ENCODE results near the gene SFT2D3.

SFT2D3 gene

DNA sequence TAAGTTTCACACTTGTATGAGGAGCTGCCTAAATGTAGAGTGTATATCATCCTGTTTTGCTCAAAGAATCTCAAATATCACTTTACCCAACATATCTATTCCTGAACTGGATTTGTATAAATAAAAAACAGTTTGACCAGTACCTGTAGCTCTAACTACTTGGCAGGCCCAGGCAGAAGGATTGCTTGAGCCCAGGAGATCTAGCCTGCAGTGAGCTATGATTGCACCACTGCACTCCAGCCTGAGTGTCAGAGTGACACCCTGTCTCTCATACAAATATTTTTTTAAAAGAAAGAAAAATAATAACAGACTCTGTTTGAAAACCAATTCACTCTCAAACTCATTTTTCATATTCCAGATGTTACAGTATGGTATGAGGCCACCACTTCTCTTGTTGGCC, 18.2 kb upstream of the SFT2D3 start:
- DNase-seq: no peak

DNA sequence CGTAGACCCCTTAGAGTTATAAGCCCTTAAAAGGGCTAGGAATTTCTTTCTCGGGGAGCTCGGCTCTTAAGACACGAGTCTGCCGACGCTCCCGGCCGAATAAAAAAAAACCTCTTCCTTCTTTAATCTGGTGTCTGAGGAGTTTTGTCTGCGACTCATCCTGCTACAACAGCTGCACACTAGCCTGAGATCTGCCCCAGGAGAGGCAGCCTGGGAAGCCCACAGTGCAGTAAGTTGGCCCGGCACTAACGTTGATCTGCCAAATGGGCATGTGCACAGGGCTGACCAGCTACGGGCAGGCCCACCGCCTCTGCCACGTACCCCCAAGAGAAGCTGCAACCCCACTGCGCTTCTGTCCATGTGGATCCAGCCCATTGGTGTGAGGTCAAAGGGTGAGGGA, 17.5 kb upstream of the SFT2D3 start:
- DNase-seq: no peak

DNA sequence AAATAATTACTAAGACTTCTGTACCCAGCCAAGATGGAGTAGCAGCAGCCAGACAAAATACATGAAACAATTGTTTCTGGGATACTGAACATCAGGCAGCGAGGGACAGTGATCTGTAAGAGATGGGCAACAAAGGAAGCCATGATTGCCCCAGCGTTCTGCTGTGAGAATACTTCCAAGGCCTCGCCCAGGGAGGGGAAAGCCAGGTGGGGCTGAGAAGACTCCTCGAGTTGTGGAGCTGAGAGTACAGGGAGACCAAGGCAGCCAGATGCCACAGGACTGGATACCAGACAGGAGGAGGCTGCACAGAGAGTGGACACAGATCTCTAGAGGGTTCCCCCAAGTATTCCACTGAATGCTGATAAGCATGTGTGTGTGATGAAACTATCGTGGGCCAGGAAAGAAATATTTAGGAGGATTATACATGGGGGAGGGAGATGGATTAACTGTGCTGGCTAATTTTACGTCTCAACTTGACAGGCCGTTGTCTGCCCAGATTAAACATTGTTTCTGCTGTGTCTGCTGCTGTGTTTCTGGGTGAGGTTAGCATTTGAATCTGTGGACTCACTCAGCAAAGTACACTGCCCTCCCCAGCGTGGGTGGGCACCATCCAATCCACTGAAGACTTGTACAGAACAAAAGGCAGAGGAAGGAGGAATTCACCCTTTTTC, 15.8 kb upstream of the SFT2D3 start:
- DNase-seq: no peak

DNA sequence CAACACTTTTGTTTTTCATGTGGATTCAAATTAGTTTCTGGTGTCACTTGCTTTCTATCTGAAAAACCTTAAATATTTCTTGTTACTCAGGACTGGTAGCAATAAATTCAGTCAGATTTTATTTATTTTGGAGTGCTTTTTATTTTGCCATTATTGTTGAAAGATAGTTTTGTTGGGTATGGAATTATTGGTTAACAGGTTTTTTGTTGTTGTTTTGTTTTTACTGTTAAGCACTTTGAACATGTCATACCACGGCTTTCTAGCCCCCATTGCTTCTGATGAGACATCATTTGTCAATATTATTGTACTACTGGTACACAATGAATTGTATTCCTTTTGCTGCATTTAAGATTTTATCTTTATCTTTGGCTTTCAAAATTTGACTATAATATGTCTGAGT, 12.9 kb upstream of the SFT2D3 start:
- DNase-seq: no peak

DNA sequence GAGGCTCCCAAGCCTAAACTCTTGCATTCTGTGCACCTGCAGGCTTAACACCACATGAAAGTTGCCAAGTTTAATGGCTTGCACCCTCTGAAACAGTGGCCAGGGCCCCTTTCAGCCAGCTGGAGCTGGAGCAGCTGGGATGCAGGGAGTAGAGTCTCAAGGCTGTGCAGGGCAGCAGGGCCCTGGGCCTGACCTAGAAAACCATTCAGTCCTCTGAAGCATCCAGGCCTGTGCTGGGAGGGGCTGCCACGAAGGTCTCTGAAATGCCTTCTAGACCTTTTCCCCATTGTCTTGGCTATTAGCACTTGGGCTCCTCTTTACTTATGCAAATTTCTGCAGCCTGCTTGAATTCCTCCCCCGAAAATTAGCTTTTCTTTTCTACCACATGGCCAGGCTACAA, 10.6 kb upstream of the SFT2D3 start:
- no peak for DNase-seq

DNA sequence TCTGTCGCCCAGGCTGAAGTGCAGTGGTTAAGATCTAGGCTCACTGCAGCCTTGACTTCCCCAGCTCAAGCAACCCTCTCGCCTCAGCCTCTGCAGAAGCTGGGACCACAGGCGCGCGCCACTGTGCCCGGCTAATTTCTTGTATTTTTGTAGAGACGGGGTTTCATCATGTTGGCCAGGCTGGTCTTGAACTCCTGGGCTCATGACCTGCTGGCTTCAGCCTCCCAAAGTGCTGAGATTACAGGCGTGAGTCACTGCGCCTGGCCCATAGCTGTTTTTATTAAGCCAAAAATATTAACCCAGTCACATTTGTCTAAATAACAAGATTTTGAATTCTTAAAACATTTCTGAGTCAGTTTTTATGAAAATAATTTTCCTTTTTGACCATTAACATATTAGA, 6.3 kb upstream of the SFT2D3 start:
- DNase-seq: no peak

DNA sequence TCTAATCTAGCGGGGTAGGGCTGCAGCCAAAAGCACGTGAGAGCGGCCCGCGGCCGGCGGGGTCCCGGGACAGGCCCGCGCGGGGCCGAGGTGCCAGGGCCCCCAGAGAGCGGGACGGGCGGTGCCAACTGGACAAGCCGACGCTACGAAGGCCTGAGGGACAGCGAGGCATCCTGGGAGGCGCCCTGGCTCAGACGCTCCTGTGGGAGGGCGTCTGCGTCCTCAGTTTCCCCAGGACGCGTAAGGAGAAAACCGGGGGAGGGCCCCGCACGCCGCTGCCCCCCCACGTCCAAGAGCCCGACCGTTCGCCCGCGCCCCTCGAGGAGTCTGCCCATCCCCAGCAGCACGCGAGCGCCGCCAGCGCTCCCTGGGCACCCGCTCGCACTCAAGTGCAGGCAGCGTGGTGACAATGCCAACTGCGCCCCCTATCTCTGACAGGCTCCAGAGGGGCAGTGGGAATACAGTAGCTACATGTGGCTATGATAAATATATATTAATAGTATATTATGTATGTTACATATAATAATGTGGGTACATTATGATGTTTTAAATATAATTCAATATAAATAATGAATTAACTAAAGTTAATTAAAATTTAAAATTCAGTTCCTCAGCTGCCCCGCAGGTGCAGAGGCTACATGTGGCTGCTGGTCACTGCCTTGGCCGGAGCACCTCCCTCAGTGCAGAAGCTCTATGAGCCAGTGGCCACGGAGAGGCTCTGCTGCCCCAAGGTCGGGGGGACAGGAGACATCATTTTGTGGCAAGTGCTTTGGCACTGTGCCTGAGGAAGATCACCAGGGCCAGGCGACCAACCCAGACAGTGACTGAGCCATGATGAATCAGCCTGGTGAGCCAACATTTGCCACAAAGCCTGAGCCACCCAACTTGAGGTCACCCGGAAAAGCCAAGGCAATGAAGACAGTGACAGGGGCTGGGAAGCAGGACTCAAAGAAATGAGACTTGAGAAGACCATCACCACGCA, 5.5 kb upstream of the SFT2D3 start:
- DNase-seq: no peak

DNA sequence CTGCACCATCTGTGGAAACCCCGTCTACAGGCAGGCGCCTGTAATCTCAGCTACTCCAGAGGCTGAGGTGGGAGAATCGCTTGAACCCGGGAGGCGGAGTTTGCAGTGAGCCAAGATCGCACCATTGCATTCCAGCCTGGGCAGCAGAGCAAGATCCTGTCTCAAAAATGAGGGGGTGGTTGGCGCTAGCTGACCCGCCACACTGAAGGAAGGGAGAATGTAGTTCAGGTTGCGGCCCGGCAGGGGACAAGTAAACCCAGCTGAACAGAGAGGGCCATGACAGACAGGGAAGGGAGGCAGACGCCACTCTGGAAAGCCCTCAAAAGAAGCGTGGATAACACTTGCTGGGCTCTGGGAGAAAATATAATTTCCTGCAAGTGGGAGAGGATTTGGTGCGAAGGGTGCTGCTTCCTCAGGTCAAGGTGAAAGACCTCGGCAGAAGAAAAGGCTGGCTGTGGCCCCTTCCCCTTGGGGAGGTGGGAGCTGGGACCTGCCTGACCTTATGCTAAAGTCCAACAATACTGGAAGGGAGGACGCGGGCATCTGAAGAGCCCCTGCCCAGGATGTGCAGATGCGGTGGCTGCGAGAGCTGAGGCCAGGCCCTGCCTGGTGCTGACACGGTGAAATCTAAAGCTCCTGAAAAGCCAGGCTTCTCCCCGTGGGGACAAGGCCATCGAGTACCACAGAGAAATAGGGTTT, 3.7 kb upstream of the SFT2D3 start:
- DNase-seq: no peak

DNA sequence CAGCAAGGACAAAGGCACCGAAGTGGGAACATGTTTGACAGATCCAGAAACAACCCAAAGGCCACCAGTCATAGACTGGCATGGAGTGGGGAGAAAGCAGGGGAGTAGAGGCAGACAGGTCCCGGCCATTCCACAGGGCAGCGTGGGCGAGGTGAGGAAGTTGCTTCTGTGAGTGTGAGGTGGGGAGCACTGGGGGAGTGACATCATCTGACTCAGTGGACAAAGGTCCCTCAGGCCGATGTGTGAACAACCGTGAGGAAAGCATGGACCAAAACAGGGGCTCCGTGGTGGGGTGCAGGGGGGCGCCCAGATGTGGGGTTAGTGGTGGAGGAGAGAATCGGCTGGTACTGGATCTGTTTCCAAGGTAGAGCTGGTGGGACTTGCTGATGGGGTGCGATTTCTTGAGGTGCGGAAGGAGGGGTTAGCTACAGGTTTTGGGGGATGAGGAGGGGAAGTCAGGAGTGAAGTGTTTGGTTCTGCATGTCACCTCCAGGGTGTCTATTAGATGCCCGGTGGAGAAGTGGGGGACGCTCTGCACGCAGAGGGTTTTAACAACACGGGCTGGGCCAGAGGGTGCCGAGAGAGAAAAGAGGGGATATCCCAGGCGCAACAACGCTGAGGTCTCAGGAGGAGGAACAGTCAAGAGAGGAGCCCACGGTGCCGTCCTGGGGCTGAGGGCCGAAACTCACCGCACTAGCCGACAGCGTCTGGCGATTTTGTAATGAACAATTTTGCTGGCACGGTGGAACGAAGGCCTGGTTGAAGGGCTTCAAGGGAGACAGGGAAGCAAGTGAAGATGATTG, 2.5 kb upstream of the SFT2D3 start:
- no peak for DNase-seq

DNA sequence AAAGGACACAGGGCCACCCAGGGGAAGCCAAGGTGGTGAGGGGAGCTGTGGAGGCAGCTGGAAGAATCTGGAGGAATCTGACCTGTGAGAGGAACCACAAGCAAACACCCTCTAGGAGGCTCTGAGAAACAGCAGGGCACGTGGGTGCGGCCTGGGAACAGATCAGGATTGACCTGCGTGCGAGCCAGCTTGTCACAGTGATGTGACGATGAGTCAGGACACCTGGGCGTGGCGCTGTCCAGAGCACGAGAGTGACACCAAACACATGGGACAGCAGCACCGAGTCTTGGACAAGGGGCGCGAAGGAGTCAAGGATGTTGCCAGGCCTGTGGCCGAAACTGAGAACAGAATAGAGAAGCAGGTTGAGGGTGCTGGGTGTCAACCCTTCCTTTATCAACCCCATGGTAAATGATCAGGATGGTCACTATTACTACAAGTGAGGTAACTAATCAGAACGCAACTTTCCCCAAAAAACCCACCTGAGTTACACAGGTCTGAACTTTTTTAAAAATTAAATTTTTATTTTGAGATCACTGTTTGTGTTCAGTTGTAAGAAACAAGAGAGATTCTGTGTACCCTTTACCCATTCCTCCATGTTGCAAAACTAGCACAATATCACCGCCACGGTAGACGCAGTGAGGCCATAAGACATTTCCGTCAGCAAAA, 637 bp upstream of the SFT2D3 start:
- DNase-seq: peak; percentile 69

DNA sequence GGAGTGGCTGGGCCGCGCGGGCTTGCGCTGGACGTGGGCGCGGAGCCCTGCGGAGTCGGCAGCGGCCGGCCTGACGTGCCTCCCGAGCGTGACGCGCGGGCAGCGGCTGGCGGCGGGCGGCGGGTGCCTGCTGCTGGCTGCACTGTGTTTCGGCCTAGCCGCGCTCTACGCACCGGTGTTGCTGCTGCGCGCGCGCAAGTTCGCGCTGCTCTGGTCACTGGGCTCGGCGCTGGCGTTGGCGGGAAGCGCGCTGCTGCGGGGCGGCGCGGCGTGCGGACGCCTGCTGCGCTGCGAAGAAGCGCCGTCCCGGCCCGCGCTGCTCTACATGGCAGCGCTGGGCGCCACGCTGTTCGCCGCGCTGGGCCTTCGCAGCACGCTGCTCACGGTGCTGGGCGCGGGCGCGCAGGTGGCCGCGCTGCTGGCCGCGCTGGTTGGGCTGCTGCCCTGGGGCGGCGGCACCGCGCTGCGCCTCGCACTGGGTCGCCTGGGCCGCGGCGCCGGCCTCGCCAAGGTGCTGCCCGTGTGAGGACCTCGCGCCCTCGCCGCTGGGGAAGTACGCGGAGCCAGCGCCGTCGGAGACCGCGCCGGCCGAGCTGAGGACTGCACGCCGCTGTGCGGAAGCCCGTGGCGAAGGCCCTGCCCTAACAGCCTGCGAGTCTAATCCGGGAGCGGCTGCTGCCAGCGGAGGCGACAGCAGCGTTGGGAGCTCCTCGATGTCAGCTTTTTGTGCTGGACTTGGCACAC, 526 bp downstream of the SFT2D3 start:
- DNase-seq: peak; percentile 12

DNA sequence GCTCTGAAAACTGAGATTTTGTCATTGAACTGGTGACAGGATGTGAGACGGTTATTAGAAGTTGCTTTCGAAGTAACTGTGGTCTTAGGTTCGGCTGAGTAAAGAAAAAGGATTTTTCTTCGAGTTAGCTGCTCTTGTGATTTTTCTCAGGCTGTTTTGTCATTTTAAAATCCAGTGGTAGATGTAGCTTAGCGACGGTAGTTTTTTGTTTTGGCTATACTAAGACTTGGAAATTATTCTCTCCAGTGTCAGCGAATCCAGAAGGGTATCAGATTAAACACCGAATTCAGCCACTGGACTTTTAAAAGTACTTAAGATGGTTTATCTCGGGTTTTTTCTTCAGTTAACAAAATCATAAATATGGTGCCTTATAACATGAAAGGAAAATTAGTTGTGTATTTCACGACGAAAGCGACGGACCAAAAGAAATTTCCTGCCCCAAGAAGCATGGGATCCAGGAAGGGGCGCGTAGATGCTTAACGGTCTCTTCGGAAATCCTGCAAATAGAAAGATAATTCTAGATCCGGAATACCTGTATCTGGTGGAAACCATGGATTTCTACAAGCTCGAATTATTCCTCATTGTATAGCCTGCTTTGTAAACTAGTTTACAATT, 1.2 kb downstream of the SFT2D3 start:
- no peak for DNase-seq

DNA sequence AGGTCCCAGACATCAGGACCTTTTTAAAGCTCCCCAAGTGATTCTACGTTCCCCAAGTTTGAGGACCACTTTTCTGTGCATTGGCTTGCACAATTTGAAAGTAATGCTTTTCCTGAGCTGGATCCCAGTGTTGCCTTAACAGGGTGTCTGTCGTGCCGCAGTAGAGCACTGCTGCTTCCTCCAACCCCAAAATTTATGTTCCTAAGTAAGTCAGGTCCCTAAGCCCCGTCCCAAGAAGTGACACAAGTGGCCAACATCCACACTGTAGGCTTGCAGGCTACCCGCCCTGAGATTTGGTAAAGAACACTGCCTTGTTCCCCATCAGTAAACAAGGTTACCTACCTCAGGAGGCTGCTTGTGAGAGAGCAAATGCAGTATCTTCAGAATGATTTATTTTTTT, 2.0 kb downstream of the SFT2D3 start:
- DNase-seq: no peak

DNA sequence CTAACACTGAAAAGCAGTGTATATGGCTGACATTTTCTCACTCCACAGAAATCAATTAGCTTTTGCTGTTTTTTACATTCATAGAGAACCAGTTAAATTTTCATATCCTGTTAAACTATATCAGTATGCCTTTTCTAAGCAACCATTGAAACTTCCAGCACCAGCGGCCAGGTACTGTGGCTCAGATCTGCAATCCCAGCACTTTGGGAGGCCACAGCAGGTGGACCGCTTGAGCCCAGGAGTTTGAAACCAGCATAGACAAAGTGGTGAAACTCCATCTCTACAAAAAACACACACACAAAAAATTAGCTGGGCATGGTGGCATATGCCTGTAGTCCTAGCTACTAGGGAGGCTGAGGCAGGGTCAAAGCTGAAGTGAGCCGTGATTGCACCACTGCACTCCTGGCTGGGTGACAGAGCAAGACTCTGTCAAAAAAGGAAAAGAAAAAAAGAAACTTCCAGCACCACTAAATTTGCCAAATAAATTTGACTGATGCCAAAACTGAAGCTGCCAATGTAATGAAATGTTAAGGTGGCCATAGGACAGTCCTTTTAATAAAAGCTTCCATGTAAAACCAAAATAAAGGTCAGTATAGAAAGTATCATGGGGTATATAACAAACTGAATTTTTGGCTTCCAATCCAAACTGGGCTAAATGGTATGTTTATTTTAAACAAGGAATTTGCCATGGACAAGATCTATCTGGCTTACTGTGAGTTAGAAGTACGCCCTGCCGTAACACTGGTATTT, 3.5 kb downstream of the SFT2D3 start:
- DNase-seq: no peak

DNA sequence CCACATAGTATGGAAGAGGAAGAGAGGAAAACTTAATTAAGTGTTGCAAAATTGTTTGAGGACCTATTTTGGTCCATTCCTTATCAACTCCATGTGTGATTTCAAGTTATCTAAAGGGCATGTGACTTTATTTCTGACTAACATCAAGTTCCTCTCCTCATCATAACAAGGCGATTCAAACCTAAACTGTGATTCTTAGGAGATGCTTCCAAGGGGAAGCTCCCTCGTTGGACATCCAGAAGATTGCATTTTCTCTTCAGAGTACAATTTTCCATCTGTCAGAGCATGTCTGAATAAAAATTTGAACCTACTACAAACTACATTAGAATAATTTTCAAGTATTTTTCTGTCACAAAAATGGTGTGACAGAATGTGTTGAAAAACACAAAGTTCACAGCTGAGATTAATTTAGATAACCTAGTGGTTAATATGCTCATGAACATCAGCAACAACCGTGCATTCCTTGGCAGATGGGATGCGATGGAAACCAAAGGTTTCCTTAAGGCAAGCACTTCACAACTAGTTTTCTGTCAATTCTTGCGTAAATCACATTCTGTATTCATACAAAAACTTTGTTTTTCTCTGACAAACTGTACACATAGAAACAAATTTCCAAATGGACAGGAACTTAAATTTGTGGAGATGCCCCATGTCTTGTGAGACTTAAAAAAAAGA, 4.2 kb downstream of the SFT2D3 start:
- no peak for DNase-seq

DNA sequence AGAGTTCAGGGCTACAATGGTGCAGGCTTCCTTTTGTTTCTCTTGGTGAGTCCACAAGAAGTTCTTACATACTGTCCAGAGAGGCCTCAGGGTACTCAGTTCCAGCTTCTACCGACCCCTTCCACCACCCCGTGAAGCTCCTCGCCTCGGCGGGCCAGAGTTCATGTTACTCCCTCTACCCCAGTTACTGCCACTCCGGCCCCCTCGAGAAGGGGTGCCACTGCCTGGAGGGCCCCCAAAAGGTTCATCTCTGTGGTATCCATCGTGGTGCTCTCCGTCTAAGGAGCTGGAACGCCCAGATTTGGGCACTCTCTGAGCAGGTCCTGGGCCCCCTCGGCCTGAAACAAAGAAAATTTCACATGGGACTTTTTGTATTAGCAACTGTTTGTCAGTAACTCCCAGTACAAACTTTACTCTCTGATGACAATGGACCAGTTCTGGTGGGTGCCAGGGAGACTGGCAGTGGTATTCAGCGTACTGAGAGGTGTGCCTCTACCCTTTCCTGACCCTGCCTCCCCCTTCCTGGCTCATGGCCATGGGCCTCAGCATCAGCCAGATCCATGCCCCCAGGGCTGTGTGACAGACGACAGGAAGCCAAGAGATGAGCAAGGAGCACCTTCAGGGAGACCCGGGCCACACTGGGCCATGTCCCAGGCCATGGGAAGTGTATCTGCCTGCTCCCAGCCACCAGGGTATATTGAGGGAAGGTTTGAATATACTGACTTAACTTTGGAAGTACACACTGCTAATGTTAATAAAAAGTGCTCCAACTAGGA, 5.1 kb downstream of the SFT2D3 start:
- DNase-seq: no peak

DNA sequence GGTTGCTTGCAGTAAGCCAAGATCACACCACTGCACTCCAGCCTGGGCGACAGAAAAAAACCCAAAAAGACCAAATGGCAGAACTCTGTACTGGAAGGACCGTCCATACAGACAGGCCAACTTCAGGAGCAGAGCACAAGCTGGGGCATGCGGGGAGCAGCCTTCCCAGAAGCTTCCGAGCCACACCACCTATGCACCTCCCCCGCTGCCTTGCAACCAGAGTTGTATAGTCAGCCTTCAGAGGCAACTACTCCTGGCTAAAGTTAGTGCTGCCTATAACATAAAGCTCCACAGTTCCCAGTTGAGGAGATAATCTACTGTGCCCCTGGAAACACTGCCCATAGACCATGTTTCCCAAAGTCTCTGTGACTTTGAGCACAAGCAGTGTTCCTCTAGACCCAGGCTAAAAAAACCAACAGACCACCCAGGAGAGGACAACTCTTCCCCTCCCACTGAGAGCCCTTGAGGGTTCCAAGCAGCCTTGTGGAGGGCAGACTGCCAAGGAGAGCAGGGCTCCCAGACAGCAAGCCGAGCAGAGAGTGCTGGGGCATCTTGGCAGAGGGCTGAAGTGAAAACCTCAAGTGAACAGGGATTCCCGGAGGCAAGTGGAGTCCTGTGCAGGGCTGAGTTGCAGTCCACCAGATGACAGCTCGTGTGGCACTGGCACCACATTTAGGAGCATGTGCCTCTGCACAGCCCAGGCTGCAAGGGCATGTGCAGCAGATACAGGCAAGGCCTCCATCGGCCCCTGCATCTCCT, 6.8 kb downstream of the SFT2D3 start:
- DNase-seq: no peak

DNA sequence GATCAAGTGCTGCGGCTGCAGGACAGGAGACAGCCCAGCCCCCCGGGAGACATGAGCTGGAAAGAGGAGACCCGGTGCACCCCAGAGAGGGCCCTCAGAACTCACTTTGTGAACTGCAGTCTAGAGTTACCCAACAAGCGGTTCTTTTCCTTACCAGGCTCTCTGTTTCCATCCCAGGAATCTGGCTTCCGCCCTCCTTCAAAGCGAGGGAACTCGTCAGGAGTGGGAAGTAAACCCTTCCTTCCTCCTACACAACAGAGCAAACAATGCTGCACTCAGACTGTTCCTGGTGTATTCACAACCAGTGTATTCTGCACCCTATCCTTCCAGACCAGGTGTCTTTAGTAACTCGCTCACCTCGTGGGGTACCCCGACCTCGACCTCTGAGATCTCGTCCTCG, 8.0 kb downstream of the SFT2D3 start:
- no peak for DNase-seq
